Stimulated activated CD4-positive, alpha-beta T cell treated with anti-CD3 and anti-CD28 coated beads, Interleukin-12 subunit alpha, Interleukin-12 subunit beta, amount 100 ng/mL, for 4 hours (primary cell): Measurements from ENCODE around the gene NRARP.
A peak's percentile ranks its signal among the peaks of the same experiment; 100 is the strongest.

Source experiments
- DNase-seq: peaks from one replicate; pipeline ENCODE4 v3.0.0-alpha.2; 2020

NRARP gene

GRCh38 chr9:137310189-137311052 is 8.3 kb upstream of the NRARP start:
- DNase-seq, result no peak

DNA sequence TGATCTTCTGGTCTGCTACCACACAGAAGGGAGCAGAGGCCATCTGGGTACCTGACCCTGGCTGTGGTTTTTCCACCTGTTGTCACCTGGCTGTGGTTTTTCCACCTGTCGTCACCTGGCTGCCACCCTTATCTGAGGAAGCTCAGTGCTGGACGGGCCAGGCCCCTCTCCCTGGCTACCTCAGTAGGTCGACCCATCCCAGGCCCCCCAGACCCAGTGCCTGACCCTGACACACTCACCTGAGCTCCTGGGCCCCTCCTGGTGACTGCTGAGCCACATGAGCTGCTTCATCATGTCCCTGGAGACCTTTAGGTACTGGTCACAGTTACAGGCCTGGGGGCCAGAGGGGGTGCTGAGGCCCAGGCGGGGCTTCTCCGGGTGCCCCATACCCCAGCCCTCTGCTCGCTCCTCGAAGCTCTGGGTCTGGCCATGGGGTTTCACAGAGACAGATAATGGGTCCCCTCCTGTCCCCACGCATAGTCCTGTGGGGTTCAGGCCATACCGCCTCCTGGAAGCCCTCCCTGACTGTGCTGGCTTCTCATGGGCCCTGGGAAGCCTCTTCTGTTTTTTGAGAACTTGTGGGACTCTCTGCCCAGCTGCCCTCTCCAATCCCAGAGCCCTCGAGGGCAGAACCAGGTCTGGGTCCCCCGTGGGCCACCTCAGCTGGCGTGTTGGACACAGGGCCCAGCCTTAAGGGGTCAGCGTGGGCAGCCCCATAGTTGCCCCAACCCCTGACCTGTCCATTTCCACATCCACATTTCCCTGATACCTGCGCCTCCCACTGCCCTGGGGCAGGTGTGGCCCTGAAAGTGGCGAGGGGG is 7.5 kb upstream of the NRARP start:
- no peak for DNase-seq

GRCh38 chr9:137308057-137308619 is 6.1 kb upstream of the NRARP start:
- no peak for DNase-seq

- no peak for DNase-seq
Measured at GRCh38 chr9:137307255-137308056, 5.4 kb upstream of the NRARP start.

GRCh38 chr9:137306850-137307254 is 4.8 kb upstream of the NRARP start:
- DNase-seq, result no peak

DNA sequence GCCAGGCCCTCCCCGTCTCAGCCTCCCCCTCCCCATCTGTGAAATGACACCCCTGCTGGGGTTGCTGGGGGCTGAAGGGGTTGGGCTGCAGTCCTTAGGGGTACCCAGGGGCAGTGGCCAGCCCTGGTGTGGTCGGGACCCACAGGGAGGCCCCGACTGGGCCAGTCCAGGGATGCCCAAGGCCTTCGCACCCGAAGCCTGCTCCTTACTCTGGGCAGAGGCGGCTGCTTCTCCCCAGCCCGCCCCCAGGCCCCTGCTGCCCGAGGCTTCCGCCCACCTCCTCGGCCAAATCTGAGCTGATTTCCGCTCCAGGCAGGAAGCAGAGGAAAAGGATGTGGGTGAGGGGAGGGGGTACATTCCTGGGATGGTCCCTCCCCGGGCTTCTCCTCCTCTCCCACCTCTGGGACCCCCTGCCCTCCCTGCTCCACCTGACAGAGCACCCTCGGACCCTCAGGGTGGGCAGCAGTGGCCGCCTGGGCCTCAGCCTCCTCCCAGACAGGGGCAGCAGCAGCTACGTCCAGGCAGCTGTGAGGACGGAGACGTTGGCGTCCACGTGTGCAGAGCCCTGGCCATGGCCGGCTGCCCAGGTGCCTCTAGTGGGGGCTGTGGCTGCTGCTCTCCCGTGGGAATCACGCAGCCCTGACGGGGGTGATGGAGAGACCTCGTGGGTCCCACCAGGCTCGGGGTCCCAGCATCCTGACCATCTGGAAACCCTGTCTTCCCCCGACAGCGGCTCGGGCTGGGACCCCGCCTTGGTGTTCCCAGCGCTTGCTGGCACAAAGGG is 4.2 kb upstream of the NRARP start:
- DNase-seq, result no peak

DNA sequence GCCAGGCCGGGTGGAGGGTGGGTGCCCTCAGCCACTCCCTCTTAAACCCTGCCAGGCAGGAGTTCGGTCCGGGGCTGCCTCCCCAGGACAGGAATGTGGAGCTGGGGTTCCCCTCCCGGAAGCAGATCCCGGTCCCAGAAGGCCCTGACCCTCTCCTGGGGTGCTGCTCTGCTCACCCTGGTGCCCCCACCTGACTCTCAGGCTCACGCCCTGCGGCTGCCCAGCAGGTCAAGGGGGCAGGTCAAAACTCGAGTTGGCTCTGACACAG is 3.7 kb upstream of the NRARP start:
- no peak for DNase-seq

DNA sequence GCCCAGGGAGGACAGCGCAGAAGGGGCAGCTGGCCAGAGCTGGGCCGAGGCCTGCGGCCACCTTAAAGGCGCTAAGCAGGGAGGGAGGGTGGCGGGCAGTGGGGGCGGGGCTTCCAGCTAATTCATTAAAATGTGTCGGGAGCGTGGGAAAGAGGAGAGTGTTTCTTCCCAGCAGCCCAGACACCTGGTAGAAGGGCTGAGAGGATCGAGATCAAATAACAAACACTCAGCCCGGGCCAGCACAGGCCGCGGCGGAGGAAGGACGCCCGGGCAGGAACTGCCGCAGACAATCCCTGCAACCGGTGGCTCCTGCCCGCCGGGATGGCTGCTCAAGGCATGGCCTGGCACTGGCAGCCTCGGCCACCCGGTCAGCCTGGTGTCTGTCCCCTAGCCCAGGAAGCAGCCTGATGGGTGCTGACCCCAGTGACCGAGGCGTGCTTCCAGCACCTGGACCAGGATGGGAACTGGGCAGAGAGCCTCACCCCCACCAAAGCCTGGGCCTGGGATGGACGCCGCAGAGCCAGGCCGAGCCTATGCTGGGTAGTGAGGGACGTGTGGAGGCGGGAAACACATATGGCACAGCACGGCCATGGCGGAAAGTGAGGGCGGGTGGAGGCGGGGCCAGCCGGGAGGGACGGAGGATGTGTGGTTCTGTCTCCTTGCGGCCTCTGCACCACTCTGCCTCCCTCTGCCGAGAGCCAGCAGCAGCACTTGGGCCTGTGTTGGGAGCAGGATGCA is 3.2 kb upstream of the NRARP start:
- peak; percentile 51 for DNase-seq

DNA sequence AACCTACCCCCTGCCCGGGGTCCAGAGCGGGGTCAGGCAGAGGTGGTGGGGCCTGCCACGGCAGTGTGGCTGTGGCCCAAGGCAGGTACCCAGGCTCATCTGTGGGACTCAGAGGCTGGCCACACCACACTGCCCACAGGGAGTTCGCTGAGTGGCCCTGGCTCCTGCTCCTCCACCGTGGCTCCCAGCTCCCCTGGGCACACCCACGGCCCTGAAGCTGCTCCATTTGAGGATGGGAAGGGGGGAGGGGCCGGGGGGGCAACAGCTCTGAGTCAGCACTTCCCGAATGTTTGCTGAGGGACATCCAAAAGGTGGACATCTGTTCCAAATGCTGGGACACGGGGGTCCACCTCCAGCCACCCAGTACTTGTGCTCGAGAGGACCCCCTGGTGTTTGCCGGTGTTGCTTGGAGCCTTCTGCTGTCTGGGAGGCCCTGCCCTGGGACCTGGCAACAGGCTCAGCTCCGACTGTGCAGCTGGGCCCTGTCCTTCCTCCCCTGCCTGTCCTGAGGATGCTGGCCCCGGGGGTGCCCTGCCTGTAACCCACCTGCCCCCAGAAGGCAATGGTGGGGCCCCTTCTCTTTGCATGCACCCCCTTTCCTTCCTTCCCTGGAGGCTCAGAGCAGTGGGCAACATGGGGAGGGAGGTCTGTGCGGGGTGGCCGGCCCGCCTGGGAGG is 2.5 kb upstream of the NRARP start:
- no peak for DNase-seq

DNA sequence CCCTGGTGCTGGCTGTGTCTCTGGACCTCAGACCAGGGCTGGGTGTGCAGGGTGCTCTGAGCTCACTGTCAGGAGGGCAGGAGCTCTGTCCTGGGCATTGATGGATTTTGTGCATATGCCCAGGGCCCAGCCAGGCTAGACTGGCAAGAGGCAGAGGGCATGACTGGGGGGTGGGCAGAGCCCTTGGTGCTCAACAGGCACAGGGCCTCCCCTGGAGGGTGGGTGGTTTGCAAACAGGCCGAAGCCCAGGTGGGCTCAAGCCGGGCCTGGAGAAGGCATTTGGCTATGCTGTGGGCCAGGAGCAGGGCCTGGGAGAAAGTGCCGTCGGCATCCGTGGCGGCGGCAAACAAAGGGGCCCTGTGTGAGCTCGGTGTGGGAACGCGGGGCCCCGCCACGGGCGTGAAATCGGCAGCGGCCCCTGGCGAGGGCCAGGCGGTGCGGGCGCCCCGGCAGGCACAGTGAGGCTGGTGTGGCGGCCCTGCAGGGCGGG is 1.9 kb upstream of the NRARP start:
- no peak for DNase-seq

DNA sequence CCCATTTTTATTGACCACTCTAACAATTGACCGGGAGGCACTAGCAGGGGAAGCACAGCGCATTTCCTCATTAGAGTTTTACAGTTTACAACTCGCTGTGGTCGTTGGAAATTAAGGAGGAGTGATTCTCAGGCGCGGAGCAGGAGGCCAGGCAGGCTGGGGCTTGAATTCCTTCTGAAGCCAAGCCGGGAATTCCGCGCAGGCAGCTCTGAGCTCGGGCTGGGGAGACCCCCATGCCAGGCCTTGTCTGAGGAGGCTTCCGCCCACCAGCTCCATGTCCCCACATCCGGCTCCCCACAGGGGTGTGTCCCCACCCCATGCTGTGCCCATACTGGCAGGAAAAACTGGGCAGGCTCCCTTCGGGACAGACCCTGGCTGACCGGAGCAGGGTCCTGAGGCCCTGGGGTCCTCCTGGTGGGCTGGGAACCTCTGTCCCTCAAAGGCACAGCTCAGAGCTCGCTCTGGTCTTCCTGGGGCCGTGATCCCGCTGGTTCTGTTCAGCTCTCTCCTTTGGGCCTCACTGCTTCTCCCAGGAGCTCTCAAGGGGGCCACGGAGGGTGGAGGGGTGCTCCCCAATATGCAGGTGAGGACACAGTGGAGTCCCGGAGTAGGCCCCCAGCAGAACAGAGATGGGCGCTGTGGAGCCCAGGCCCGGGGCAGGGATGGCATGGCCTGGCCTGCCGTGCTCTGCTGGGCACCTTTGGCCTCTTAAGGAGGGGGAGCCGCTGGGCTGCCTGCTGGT is 1.3 kb upstream of the NRARP start:
- no peak for DNase-seq

GRCh38 chr9:137302449-137303150 is 529 bp upstream of the NRARP start:
- no peak for DNase-seq

GRCh38 chr9:137301081-137301947 is 757 bp downstream of the NRARP start:
- DNase-seq, result no peak

GRCh38 chr9:137300567-137301080 is 1.4 kb downstream of the NRARP start:
- no peak for DNase-seq

DNA sequence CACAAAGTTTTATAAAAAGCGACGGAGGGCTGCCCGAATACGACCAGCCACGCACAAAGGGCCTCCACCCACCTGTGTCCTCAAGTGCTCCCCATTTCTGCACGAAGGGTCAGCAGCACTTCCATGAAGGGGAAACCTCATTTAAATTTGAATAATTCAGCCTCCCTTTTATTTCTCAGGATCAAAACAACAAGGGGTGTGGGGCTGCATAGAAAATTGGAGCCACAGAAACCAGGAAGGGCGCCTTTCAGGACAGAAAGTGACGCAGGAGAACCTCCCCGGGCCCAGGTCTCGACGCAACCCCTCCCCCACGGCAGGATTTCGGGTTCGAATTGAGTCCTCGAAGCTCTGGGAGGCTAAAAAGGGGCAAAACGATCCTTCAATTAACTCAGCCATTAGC is 2.1 kb downstream of the NRARP start:
- no peak for DNase-seq

DNA sequence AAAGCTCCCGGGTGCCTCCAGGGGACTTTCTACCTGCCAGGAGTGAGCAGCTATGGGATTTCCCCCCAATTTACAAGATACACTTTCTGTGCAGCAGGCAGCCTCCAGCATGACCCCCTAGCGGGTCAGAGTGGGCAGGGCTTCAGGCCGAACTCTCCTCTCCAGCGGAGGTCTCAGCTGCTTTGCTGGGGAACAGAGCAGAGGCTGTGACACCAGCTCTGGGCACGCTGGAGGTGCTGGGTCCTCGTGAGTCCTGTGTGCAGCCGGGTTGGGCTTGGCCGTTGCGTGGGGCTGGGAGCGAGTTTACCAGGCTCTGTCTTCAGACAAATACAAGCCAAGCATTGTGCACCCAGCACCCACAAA is 2.9 kb downstream of the NRARP start:
- no peak for DNase-seq

GRCh38 chr9:137298401-137299202 is 3.5 kb downstream of the NRARP start:
- DNase-seq, result no peak
